PC-3 (cell line): ENCODE results near the gene HPDL.

Experiments used
- CTCF ChIP-seq: fragments of 300-600 bp; sonication (generic); conservative IDR thresholded peaks from 2 replicates; pipeline ENCODE4 v1.5.1; 2017; ENCODE audit warnings: antibody characterized with exemption, low read depth, mild to moderate bottlenecking, low read length
- EZH2 ChIP-seq: fragments of 300-600 bp; sonication (generic); IDR thresholded peaks from one replicate; pipeline ENCODE4 v1.6.1; 2017; ENCODE audit warnings: antibody characterized with exemption, mild to moderate bottlenecking, low read length; ENCODE audit not compliant: unreplicated experiment
- EZH2phosphoT487 ChIP-seq: fragments of 300-600 bp; sonication (generic); IDR thresholded peaks from 2 replicates; pipeline ENCODE4 v1.6.1; 2018; ENCODE audit warnings: mild to moderate bottlenecking, antibody characterized with exemption, low read length, borderline replicate concordance

GRCh38 chr1:45303520-45304310, 23.0 kb upstream of the HPDL start:
- peak; percentile 78 for TF ChIP-seq CTCF
- TF ChIP-seq EZH2phosphoT487: no peak
- no peak for TF ChIP-seq EZH2
